Cardiac muscle cell (in vitro differentiated cells and primary cell): Measurements from ENCODE around the gene GAL3ST3. TPM values are rescaled to one million over a fixed set of nuclear protein-coding genes. Genes with fewer than 3 reads are reported as not detected.
A peak's percentile ranks its signal among the peaks of the same experiment; 100 is the strongest.

Source experiments
- DNase-seq, 2 donors: peaks; one replicate each; pipeline versions ENCODE4 v3.0.0 to v3.0.0-alpha.2; 2010 to 2017; ENCODE audit warnings: low read depth in 1 of 2, low spot score in 1 of 2
- H3K27ac ChIP-seq: fragments of 200-600 bp; sonication (generic); 2 replicates; pipeline ENCODE4 v1.5.1; 2016
- H3K27me3 ChIP-seq: fragments of 200-600 bp; sonication (generic); 2 replicates; pipeline ENCODE4 v1.6.0; 2016; ENCODE audit warnings: control low read depth
- H3K36me3 ChIP-seq: fragments of 200-600 bp; sonication (generic); 2 replicates; pipeline ENCODE4 v1.5.1; 2016; ENCODE audit warnings: control low read depth
- H3K4me1 ChIP-seq: fragments of 200-600 bp; sonication (generic); 2 replicates; pipeline ENCODE4 v1.8.1; 2017; ENCODE audit warnings: low read depth, mild to moderate bottlenecking, mixed run types
- H3K4me3 ChIP-seq: fragments of 200-600 bp; sonication (generic); 2 replicates; pipeline ENCODE4 v1.5.1; 2016; ENCODE audit warnings: mild to moderate bottlenecking
- H3K9me3 ChIP-seq: fragments of 200-600 bp; sonication (generic); 2 replicates; pipeline ENCODE4 v1.5.1; 2017; ENCODE audit warnings: low read depth, mild to moderate bottlenecking, control low read depth
- CTCF ChIP-seq: IDR thresholded peaks from 2 replicates; pipeline ENCODE4 v1.5.1; 2012; ENCODE audit warnings: low read depth, mild to moderate bottlenecking, low read length
- polyA plus RNA-seq: library from polyadenylated mRNA; unstranded; fragments of >200 nt; fragmentation: Nextera tagmentation; extraction: Ambion mirVana; gene quantifications from 2 replicates; pipeline ENCODE4 v1.2.1, GENCODE V29; 2016
- total RNA-seq: library from RNA; depleted of rRNA; stranded (reverse); fragments of >200 nt; gene quantifications from 2 replicates; pipeline ENCODE4 v1.2.3, GENCODE V29; 2016

GAL3ST3 gene
- total and polyA plus RNA-seq, 2 experiments from 2014 or later: 22.3 to 25.5 TPM

GRCh38 chr11:66046901-66047300, 2.1 kb downstream of the GAL3ST3 start:
- no peak for TF ChIP-seq CTCF
- Histone ChIP-seq H3K4me3 (no peak overlapping the region), H3K27me3 (no peaks in the 10 kb centered on the region), H3K9me3 (no peaks in the 10 kb centered on the region), H3K4me1 (peaks cover 19% of the 10 kb centered on the region), H3K36me3 (no peaks in the 10 kb centered on the region), H3K27ac (no peak overlapping the region)
- no peak for DNase-seq

GRCh38 chr11:66045177-66045639, 3.8 kb downstream of the GAL3ST3 start:
- peak; percentile 95 for TF ChIP-seq CTCF
- no peak overlapping the region for H3K4me3 ChIP-seq
- no peak overlapping the region for H3K27ac ChIP-seq
- H3K36me3 ChIP-seq: no peaks in the 10 kb centered on the region
- DNase-seq: peak; percentile 83 to 92
- H3K27me3 ChIP-seq: no peaks in the 10 kb centered on the region
- peaks cover 9% of the 10 kb centered on the region for H3K4me1 ChIP-seq
- no peaks in the 10 kb centered on the region for H3K9me3 ChIP-seq

- Histone ChIP-seq H3K4me1 (peaks cover 9% of the 10 kb centered on the region), H3K27me3 (no peaks in the 10 kb centered on the region), H3K9me3 (no peaks in the 10 kb centered on the region), H3K36me3 (no peaks in the 10 kb centered on the region), H3K27ac (no peak overlapping the region), H3K4me3 (no peak overlapping the region)
- no peak for TF ChIP-seq CTCF
- no peak for DNase-seq
Observed at GRCh38 chr11:66044757-66045156, 4.2 kb downstream of the GAL3ST3 start.

- Histone ChIP-seq H3K27me3 (no peaks in the 10 kb centered on the region), H3K4me1 (peaks cover 4% of the 10 kb centered on the region), H3K27ac (no peak overlapping the region), H3K4me3 (no peak overlapping the region), H3K9me3 (no peaks in the 10 kb centered on the region), H3K36me3 (no peaks in the 10 kb centered on the region)
- TF ChIP-seq CTCF: no peak
- no peak for DNase-seq
Observed at GRCh38 chr11:66042996-66043906, 5.7 kb downstream of the GAL3ST3 start.

- Histone ChIP-seq H3K9me3 (no peaks in the 10 kb centered on the region), H3K36me3 (no peaks in the 10 kb centered on the region), H3K4me1 (no peaks in the 10 kb centered on the region), H3K27ac (no peak overlapping the region), H3K4me3 (no peak overlapping the region), H3K27me3 (no peaks in the 10 kb centered on the region)
- no peak for DNase-seq
- TF ChIP-seq CTCF: no peak
Observed at GRCh38 chr11:66042227-66042995, 6.5 kb downstream of the GAL3ST3 start.
